ENCODE measurements around the gene TMCO2.

TMCO2 gene

GRCh38 chr1:40257688-40258444 lies 10.1 kb downstream of the TMCO2 start, which contains the start of gene ZMPSTE24:
TSS of gene ZMPSTE24 (plus strand) at chr1:40258236. CDS start at chr1:40258272, 36 bp downstream.
- peak; percentile 92 for DNase-seq (ENCODE audit: low read depth)

GRCh38 chr1:40258445-40258769 lies 10.7 kb downstream of the TMCO2 start:
- DNase-seq (ENCODE audit: low read depth), result no peak

DNA sequence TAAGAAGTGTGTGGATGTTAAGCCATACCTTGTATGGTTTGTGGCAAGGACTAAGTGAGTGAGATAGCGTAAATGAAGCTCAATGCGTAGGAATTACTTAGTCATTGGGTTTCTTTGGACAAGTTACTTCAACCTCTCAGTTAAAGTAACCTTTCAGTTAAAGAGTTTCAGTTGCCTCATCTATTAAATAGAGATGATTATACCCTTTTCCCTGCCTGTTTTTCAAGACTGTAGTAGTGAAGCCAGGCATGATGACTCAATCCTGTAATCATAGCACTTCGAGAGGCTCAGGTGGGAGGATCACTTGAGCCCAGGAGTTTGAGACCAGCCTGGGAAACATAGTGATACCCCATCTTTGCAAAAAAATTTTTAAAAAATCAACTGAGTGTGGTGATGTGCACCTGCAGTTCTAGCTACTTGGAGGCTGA lies 16.6 kb downstream of the TMCO2 start:
- DNase-seq (ENCODE audit: low read depth), result no peak

DNA sequence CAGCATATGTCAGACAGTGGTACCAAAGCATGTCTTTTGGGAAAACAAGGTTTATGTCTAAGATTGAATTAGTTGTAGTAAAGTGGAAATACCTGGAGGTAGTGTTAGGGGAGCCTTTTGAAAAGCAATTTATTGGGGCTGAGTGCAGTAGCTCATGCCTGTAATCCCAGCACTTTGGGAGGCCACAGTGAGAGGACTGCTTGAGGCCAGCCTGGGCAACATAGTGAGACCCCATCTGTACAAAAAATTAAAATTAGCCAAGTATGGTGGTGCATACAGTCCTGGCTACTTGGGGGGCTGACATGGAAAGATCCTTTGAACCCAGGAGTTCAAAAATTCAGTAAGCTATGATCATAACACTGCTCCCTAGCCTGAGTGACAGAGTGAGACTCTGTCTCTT lies 17.6 kb downstream of the TMCO2 start:
- no peak for DNase-seq (ENCODE audit: low read depth)

DNA sequence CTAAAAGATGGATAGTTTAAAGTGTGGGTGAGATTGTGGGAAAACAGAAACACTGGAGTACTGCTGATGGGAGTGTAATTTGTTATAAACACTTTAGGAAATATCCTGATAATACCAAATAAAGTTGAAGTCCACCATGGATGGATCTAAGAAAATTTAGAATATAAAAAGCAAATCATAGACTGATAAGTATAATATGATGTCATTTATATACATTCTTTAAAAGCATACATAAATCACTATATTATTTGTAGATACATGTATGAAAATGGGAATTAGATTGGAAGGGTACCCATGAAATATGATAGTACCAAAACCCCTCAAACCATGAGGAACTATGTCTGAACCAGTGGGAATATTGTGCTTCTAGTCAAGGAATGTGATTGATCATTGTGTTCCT lies 18.2 kb downstream of the TMCO2 start:
- DNase-seq (ENCODE audit: low read depth), result no peak

DNA sequence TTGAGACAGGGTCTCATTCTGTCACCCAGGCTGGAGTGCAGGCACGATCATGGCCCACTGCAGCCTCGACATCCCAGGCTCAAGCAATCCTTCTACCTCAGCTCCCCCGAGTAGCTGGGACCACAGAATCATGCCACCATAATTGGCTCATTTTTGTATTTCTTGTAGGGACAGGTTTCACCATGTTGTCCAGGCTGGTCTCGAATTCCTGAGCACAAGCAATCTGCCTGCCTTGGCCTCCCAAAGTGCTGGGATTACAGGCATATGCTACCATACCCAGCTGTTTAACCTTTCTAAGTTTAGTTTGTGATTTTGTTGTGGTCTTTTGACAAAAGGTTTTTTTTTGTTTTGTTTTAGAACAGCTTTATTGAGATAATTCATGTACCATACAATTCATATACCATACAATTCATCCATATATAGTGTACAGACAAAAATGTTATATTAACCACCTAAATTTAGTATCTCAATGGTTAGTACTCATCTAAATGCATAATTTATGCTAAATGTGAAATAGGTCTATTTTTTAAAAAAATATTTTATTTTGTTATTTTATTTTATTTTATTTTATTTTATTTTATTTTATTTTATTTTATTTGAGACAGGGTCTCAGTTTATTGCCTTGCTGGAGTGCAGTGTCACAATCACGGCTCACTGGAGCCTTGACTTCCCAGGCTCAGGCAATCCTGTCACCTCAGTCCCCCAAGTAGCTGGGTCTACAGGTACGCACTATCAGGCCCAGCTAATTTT lies 19.2 kb downstream of the TMCO2 start:
- DNase-seq (ENCODE audit: low read depth), result no peak

DNA sequence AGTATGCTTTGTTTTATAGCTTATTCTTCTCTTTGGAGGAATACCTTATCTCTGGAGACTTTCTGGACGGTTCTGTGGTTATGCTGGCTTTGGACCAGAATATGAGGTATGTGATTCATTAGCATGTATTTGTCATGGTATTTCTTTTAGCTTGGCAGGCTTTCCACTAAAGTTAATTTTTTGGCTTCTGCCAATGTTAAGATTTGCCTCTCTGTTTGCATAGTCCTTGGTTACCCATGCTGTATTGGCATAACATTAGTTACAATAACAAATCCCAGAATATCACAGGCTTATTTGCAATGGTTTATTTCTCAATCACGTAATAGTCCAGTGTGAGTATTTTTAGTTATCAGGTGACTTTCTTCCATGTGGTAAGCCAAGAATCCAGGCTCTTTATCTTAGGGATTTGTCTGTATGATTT lies 20.0 kb downstream of the TMCO2 start:
- DNase-seq (ENCODE audit: low read depth), result no peak

DNA sequence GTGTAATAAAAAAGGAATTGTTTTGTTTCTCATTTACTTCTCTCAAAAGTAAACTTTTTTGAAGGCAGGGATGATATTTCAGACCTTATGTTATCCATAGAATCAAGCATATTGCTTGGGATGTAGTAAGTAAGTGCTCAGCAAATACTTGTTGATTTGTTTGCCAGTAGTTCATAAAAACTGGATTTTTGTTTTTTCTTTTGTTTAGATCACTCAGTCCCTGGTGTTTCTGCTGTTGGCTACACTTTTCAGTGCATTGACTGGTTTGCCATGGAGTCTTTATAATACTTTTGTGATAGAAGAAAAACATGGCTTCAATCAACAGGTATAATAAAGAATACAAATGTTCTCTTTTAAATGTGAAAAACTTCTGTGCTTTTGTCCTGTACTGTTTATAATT lies 20.5 kb downstream of the TMCO2 start:
- no peak for DNase-seq (ENCODE audit: low read depth)

DNA sequence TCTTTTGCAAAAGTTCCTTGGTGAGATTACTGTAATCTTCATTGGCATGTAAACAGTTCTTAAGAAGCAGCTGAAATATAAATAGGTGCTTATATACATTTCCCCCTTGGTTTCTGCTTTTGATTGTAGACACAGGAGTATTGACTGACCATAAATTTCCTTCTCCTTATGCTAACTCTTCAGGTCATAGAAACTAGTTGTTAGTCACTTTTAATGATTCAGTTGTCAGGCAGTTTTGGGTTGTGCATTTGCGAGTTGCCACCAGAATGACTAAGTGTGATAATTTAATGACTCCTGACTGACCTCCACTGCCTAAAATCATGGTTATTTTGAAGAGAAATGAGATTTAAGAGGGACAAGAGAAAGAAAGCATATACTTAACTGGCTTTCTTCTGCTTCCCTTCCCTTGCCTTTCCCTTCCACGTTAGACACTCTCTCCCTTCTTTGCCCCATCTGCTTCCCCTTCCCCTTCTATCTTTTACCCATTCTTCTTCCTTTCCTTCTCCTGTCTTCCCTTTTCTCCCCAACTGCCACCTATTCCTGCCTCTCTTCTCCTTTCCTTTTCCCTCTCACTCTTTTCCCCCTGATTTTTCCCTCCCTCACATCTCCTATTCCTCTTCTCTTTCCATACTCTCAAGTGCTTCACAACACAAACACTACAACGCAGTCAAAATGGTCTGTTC lies 22.6 kb downstream of the TMCO2 start:
- no peak for DNase-seq (ENCODE audit: low read depth)

DNA sequence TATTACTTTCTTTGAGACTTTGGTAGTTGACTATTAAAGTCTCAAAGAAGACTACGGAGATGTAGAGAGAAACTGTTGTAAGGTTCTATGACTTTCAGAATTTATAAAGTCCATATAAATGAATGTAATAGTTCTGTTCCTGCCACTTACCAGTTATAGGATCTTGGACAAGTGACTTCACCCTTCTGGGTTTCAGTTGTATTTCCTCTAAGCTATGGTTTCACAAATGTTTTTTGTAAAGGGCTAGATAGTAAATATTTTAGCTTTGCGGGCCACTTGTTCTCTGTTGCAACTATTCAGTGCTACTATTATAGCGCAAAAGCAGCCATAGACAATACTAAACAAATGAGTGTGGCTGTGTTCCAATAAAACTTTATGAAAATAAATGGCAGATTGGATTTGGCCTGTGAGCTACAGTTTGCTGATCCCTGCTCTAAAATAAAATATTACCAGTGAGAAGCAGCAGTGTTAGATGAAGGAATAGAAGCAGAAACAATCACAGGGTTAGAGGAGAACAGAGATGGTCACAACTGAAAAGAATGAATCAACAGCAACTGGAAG lies 25.0 kb downstream of the TMCO2 start:
- DNase-seq (ENCODE audit: low read depth), result no peak

- no peak for DNase-seq (ENCODE audit: low read depth)
These were observed 25.9 kb downstream of the TMCO2 start for GRCh38 chr1:40273547-40274166.

DNA sequence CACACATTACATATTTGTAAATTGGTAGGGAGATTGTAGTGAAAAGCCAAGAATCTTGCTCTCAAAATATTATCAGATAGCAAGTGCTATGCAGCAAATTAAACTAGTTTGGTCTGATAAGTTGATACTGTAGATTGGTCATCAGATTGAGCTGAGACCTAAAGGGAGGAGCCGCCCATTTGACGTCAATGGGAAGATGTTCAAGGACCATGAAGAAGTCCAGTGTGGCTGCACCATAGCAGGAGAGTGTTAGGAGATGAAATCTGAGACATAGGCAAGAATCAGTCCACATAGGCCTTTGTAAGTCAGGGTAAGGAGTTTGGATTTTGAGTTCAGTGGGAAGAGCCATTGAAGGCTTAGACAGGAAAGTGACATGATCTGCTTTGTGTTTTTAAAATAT lies 26.6 kb downstream of the TMCO2 start:
- no peak for DNase-seq (ENCODE audit: low read depth)

- DNase-seq (ENCODE audit: low read depth), result no peak
These were observed 28.4 kb downstream of the TMCO2 start for GRCh38 chr1:40276122-40276521.

DNA sequence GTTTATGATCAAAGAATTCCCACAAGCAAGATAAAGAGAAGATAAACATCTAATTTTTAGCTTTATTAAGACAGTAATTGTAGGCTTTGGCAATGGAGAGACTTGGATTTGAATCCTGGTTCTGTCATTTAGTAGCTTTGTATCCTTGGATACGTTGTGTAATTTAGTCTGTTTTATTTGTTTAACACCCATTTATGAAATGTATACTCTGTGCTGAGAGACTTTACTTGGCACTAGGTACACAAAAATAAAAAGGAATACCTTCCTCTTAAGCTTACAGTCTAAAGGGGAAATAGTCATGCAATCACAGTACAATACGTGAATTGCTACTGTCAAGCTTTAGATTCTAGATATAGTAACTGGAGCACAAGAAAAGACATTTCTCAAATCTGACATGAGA lies 34.1 kb downstream of the TMCO2 start:
- DNase-seq (ENCODE audit: low read depth), result no peak

DNA sequence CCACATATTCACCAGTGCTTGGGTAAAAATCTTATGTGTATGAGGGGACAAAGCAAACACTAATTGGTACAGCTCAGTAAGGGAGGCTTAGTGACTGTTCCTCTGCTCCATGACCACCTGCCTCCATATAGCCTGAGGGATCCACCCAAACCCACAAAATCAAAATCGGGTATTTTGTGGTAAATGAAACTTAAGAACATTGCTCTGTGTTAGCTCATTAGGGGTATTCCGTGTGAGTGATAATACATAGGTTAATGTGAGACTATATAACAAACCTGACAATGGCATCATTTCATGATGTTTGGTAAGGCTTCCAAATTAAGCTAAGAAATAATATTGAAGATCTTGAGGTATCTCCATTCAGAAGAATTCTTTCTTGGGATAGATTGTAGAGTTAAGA lies 43.6 kb downstream of the TMCO2 start:
- DNase-seq (ENCODE audit: low read depth), result no peak

DNA sequence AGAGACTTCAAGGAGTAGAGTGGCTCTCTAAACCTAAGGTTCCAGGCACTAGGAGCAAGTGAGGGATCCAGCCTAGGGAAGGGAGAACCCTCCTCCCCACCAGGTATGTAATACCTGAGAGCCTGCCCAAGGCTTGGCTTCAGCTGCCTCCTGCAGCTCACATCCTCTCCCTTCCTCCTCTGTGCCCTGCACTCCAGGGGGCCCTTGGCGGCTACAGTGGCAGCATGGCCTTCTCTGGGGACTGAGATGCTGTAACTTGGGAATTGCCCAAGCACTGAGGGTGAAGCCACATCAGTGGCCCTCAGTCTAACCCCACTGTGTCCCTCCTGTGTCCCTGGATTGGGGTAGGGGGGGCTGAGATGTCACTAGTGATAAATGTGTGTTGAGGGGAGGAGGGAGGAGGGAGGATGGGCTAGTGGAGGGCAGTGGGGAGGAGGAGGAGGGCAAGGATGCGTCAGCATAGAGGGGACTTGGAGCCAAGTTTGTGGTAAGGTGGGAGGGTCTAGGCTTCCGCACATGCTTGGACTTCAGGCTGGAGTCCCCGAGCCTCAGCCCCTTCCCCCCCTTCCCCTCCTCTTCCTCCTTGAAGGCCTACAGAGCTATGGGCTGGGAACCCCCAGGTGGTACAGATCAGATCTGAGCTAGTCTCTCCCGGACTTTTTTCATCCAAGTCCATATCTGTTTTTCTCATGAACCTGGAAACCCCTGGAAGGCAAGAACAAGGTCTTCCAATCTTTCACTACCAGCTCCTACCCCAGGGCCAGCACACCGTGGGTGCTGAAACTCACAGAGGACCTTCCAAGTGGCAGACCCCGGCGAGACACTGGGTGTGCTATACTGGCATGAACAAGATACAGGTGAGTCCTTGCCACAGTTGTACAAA lies 51.9 kb downstream of the TMCO2 start:
- no peak for DNase-seq (ENCODE audit: low read depth)

- DNase-seq (ENCODE audit: low read depth), result no peak
These were observed 52.5 kb downstream of the TMCO2 start for GRCh38 chr1:40300249-40300567.

DNA sequence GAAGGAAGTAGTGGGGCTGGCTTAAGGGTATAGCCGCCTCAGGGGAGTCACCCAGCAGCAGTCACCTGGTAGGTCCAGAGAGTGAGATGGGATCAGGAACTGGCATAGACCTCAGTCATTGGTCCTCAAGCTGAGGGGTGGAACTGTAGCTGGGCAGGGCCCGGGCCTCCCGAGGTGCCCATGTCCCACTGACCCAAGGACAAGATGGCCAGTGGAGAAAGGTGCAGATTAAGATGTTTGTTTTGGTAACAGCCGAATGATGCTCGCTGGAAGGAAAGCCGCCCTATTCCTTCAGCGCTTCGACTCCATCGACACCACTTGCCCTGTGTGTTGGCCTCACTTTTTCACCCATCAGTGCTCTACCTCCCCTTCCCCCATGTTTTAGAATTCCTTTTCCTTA lies 52.9 kb downstream of the TMCO2 start:
- no peak for DNase-seq (ENCODE audit: low read depth)

- no peak for DNase-seq (ENCODE audit: low read depth)
These were observed 53.3 kb downstream of the TMCO2 start for GRCh38 chr1:40301066-40301465.
